K562 (cell line): ENCODE measurements around the gene DNASE1L2.

Experiments used
- ARHGAP35 ChIP-seq: fragments of 450-650 bp; IDR thresholded peaks from 2 replicates; pipeline ENCODE4 v1.6.1; 2018; ENCODE audit not compliant: partially characterized antibody
- BACH1 ChIP-seq: fragments of 200-800 bp; sonication (Bioruptor generic); IDR thresholded peaks from 2 replicates; pipeline ENCODE4 v1.6.1; 2016; ENCODE audit warnings: missing genetic modification characterization, missing compliant biosample characterization
- CREB3 ChIP-seq: fragments of 450-650 bp; conservative IDR thresholded peaks from 2 replicates; pipeline ENCODE4 v1.6.1; 2016; ENCODE audit warnings: missing genetic modification characterization, low read depth, mild to moderate bottlenecking, missing compliant biosample characterization, moderate library complexity
- DPF2 ChIP-seq: fragments of 450-650 bp; IDR thresholded peaks from 2 replicates; pipeline ENCODE4 v1.6.1; 2016
- EZH2 ChIP-seq: IDR thresholded peaks from 2 replicates; pipeline ENCODE4 v1.6.1; 2012; ENCODE audit warnings: low read depth, mild to moderate bottlenecking, inconsistent platforms, low read length, borderline replicate concordance
- GTF2B ChIP-seq: IDR thresholded peaks from 2 replicates; pipeline ENCODE4 v1.6.1; 2011; ENCODE audit not compliant: insufficient read length; ENCODE audit errors: extremely low read depth
- HNRNPK ChIP-seq: fragments of 200-400 bp; formaldehyde crosslinking; IDR thresholded peaks from one replicate; pipeline ENCODE4 v1.6.1; 2018; ENCODE audit warnings: mild to moderate bottlenecking, low read depth, low read length; ENCODE audit not compliant: poor library complexity, severe bottlenecking
- KLF6 ChIP-seq: fragments of 250-450 bp; sonication (Bioruptor Pico); IDR thresholded peaks from 2 replicates; pipeline ENCODE4 v1.4.0; 2020; ENCODE audit warnings: mild to moderate bottlenecking, moderate library complexity, borderline replicate concordance
- SETDB1 ChIP-seq: IDR thresholded peaks from one replicate; pipeline ENCODE4 v1.6.1; 2012; ENCODE audit warnings: low read length, control low read depth, inconsistent platforms
- TAF1 ChIP-seq: IDR thresholded peaks from 2 replicates; pipeline ENCODE4 v1.6.1; 2011; ENCODE audit warnings: mild to moderate bottlenecking, low read length, moderate library complexity; ENCODE audit not compliant: insufficient read depth, control insufficient read depth, severe bottlenecking; ENCODE audit errors: extremely low read depth
- TRIM28 ChIP-seq: fragments of 450-650 bp; IDR thresholded peaks from 2 replicates; pipeline ENCODE4 v1.6.1; 2017
- ZNF124 ChIP-seq: sonication (generic); formaldehyde crosslinking; IDR thresholded peaks from 2 replicates; pipeline ENCODE4 v1.8.1; 2022; ENCODE audit warnings: missing genetic modification reagents
- ZNF24 ChIP-seq: fragments of 450-650 bp; IDR thresholded peaks from 2 replicates; pipeline ENCODE4 v1.6.1; 2016

GRCh38 chr16:2196162-2196980 is 39.9 kb upstream of the DNASE1L2 start, which contains the start of gene CASKIN1:
- TF ChIP-seq ARHGAP35 (no peak), DPF2 (no peak), SETDB1 (no peak), BACH1 (tag) (no peak), EZH2 (no peak), KLF6 (CRISPR knock-in tag) (no peak), ZNF124 (no peak), HNRNPK (no peak), GTF2B (no peak), TRIM28 (no peak), ZNF24 (no peak), TAF1 (no peak), CREB3 (tag) (no peak)
